Erythroblast (primary cell): Measurements from ENCODE around the gene ASPHD1.

ENCODE experiments used
- GATA1 ChIP-seq: IDR thresholded peaks from 2 replicates; pipeline ENCODE4 v1.6.1; 2011; ENCODE audit warnings: low read depth, mild to moderate bottlenecking, control low read depth, low read length, moderate library complexity
- POLR2A ChIP-seq: IDR thresholded peaks from 2 replicates; pipeline ENCODE4 v1.6.1; 2011; ENCODE audit warnings: mild to moderate bottlenecking, low read length

DNA sequence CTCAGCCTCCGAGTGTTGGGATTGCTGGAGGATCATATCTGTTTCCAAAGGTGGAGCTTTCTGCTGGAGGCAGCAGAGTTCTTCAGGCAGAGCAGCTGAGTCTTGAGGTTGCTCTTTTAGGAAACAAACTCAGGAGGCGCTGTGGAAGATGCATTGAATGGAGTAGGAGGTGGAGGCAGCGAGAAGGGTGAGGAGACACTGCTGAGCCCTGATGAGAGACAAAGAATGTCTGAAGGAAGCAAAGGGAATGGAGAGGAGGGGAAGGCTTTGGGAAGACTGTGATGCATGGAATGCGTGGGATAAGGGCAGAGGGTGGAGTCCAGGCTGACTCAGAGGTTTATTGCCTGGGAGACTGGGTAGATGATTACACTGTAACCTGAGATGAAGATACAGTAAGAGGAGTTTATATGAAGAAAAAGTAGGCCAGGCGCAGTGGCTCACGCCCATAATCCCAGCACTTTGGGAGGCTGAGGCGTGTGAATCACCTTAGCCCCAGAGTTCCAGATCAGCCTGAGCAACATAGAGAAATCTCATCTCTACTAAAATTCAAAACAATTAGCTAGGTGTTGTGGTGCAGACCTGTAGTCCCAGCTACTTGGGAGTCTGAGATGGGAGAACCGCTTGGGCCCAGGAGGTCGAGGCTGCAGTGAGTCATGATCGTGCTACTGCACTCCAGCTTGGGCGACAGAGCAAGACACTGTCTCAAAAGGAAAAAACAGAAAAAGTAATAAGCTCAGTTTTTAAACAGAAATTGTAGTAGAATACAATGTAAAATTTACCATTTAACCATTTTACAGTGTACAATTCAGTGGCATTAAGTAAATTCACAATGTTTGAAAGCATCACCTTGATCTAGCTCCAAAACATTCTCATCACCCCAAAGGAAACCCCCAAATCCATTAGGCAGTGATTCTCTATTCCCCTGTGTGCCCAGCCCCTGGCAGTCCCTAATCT, 43.8 kb downstream of the ASPHD1 start:
- no peak for TF ChIP-seq POLR2A
- TF ChIP-seq GATA1: no peak
